GM23338 (cell line): ENCODE data around the gene CD2AP.

Experiments used
- CREB1 ChIP-seq: fragments of 250-450 bp; sonication (Bioruptor Pico); IDR thresholded peaks from 2 replicates; pipeline ENCODE4 v1.5.0; 2020; ENCODE audit warnings: low read depth, mild to moderate bottlenecking, moderate library complexity
- EZH2 ChIP-seq: fragments of 200-600 bp; sonication (generic); IDR thresholded peaks from one replicate; pipeline ENCODE4 v1.8.0; 2017; ENCODE audit warnings: antibody characterized with exemption, mild to moderate bottlenecking, low read depth; ENCODE audit not compliant: unreplicated experiment
- EZH2phosphoT487 ChIP-seq: fragments of 200-600 bp; sonication (generic); IDR thresholded peaks from one replicate; pipeline ENCODE4 v1.8.1; 2018; ENCODE audit warnings: antibody characterized with exemption; ENCODE audit not compliant: unreplicated experiment
- JUNB ChIP-seq: IDR thresholded peaks from one replicate; pipeline ENCODE4 v1.6.1; 2016; ENCODE audit warnings: antibody characterized with exemption; ENCODE audit not compliant: unreplicated experiment
- POLR2AphosphoS5 ChIP-seq: IDR thresholded peaks from 2 replicates; pipeline ENCODE4 v1.6.1; 2016; ENCODE audit warnings: antibody characterized with exemption, low read depth
- ZNF114 ChIP-seq: fragments of 250-450 bp; sonication (Bioruptor Pico); IDR thresholded peaks from 2 replicates; pipeline ENCODE4 v1.5.0; 2020; ENCODE audit warnings: mild to moderate bottlenecking, moderate library complexity
- TF ChIP-seq, protein P1 (sequence below), 2 experiments: fragments of 200-600 bp in 1 of 2; sonication (generic) in 1 of 2; conservative IDR thresholded peaks; 2 replicates each; pipeline versions ENCODE4 v1.5.1 to v1.6.1; 2016 to 2017; ENCODE audit warnings: antibody characterized with exemption in 2 of 2, low read depth in 2 of 2, mild to moderate bottlenecking in 2 of 2, moderate library complexity in 1 of 2
- TF ChIP-seq, protein P2 (sequence below): IDR thresholded peaks from one replicate; pipeline ENCODE4 v1.6.1; 2018; ENCODE audit warnings: antibody characterized with exemption; ENCODE audit not compliant: unreplicated experiment
- TF ChIP-seq, protein P3 (sequence below): fragments of 250-450 bp; sonication (Bioruptor Pico); IDR thresholded peaks from 2 replicates; pipeline ENCODE4 v1.5.0; 2020; ENCODE audit warnings: mild to moderate bottlenecking, moderate library complexity

- TF ChIP-seq, protein P1, sequence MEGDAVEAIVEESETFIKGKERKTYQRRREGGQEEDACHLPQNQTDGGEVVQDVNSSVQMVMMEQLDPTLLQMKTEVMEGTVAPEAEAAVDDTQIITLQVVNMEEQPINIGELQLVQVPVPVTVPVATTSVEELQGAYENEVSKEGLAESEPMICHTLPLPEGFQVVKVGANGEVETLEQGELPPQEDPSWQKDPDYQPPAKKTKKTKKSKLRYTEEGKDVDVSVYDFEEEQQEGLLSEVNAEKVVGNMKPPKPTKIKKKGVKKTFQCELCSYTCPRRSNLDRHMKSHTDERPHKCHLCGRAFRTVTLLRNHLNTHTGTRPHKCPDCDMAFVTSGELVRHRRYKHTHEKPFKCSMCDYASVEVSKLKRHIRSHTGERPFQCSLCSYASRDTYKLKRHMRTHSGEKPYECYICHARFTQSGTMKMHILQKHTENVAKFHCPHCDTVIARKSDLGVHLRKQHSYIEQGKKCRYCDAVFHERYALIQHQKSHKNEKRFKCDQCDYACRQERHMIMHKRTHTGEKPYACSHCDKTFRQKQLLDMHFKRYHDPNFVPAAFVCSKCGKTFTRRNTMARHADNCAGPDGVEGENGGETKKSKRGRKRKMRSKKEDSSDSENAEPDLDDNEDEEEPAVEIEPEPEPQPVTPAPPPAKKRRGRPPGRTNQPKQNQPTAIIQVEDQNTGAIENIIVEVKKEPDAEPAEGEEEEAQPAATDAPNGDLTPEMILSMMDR (conservative IDR thresholded peaks at IDR 0.05; ENCODE audit: low read depth in 2 of 2), result no peak
- no peak for TF ChIP-seq EZH2
- no peak for TF ChIP-seq EZH2phosphoT487
- TF ChIP-seq, protein P2, sequence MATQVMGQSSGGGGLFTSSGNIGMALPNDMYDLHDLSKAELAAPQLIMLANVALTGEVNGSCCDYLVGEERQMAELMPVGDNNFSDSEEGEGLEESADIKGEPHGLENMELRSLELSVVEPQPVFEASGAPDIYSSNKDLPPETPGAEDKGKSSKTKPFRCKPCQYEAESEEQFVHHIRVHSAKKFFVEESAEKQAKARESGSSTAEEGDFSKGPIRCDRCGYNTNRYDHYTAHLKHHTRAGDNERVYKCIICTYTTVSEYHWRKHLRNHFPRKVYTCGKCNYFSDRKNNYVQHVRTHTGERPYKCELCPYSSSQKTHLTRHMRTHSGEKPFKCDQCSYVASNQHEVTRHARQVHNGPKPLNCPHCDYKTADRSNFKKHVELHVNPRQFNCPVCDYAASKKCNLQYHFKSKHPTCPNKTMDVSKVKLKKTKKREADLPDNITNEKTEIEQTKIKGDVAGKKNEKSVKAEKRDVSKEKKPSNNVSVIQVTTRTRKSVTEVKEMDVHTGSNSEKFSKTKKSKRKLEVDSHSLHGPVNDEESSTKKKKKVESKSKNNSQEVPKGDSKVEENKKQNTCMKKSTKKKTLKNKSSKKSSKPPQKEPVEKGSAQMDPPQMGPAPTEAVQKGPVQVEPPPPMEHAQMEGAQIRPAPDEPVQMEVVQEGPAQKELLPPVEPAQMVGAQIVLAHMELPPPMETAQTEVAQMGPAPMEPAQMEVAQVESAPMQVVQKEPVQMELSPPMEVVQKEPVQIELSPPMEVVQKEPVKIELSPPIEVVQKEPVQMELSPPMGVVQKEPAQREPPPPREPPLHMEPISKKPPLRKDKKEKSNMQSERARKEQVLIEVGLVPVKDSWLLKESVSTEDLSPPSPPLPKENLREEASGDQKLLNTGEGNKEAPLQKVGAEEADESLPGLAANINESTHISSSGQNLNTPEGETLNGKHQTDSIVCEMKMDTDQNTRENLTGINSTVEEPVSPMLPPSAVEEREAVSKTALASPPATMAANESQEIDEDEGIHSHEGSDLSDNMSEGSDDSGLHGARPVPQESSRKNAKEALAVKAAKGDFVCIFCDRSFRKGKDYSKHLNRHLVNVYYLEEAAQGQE, result no peak
- no peak for TF ChIP-seq ZNF114
- TF ChIP-seq POLR2AphosphoS5, result no peak
- no peak for TF ChIP-seq JUNB
- TF ChIP-seq, protein P3, sequence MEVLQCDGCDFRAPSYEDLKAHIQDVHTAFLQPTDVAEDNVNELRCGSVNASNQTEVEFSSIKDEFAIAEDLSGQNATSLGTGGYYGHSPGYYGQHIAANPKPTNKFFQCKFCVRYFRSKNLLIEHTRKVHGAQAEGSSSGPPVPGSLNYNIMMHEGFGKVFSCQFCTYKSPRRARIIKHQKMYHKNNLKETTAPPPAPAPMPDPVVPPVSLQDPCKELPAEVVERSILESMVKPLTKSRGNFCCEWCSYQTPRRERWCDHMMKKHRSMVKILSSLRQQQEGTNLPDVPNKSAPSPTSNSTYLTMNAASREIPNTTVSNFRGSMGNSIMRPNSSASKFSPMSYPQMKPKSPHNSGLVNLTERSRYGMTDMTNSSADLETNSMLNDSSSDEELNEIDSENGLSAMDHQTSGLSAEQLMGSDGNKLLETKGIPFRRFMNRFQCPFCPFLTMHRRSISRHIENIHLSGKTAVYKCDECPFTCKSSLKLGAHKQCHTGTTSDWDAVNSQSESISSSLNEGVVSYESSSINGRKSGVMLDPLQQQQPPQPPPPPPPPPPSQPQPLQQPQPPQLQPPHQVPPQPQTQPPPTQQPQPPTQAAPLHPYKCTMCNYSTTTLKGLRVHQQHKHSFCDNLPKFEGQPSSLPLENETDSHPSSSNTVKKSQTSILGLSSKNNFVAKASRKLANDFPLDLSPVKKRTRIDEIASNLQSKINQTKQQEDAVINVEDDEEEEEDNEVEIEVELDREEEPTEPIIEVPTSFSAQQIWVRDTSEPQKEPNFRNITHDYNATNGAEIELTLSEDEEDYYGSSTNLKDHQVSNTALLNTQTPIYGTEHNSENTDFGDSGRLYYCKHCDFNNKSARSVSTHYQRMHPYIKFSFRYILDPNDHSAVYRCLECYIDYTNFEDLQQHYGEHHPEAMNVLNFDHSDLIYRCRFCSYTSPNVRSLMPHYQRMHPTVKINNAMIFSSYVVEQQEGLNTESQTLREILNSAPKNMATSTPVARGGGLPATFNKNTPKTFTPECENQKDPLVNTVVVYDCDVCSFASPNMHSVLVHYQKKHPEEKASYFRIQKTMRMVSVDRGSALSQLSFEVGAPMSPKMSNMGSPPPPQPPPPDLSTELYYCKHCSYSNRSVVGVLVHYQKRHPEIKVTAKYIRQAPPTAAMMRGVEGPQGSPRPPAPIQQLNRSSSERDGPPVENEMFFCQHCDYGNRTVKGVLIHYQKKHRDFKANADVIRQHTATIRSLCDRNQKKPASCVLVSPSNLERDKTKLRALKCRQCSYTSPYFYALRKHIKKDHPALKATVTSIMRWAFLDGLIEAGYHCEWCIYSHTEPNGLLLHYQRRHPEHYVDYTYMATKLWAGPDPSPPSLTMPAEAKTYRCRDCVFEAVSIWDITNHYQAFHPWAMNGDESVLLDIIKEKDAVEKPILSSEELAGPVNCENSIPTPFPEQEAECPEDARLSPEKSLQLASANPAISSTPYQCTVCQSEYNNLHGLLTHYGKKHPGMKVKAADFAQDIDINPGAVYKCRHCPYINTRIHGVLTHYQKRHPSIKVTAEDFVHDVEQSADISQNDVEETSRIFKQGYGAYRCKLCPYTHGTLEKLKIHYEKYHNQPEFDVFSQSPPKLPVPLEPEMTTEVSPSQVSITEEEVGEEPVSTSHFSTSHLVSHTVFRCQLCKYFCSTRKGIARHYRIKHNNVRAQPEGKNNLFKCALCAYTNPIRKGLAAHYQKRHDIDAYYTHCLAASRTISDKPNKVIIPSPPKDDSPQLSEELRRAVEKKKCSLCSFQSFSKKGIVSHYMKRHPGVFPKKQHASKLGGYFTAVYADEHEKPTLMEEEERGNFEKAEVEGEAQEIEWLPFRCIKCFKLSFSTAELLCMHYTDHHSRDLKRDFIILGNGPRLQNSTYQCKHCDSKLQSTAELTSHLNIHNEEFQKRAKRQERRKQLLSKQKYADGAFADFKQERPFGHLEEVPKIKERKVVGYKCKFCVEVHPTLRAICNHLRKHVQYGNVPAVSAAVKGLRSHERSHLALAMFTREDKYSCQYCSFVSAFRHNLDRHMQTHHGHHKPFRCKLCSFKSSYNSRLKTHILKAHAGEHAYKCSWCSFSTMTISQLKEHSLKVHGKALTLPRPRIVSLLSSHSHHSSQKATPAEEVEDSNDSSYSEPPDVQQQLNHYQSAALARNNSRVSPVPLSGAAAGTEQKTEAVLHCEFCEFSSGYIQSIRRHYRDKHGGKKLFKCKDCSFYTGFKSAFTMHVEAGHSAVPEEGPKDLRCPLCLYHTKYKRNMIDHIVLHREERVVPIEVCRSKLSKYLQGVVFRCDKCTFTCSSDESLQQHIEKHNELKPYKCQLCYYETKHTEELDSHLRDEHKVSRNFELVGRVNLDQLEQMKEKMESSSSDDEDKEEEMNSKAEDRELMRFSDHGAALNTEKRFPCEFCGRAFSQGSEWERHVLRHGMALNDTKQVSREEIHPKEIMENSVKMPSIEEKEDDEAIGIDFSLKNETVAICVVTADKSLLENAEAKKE (CRISPR knock-in tag), result no peak
- TF ChIP-seq CREB1, result no peak
Measured at GRCh38 chr6:47563162-47563561, 85.6 kb downstream of the CD2AP start.
